Parathyroid adenoma (tissue), 2 donors: ENCODE results near the gene KCNK15.

Experiments
- H2AFZ ChIP-seq: fragments of 300-600 bp; sonication (generic); one replicate; pipeline ENCODE4 v1.7.0; 2017; ENCODE audit warnings: antibody characterized with exemption, mild to moderate bottlenecking
- H3K27ac ChIP-seq: fragments of 300-600 bp; sonication (generic); one replicate; pipeline ENCODE4 v1.7.0; 2017
- H3K27me3 ChIP-seq: fragments of 300-600 bp; sonication (generic); one replicate; pipeline ENCODE4 v1.7.0; 2017; ENCODE audit warnings: low read length; ENCODE audit not compliant: control insufficient read depth, insufficient read depth
- H3K36me3 ChIP-seq: fragments of 300-600 bp; sonication (generic); one replicate; pipeline ENCODE4 v1.7.0; 2017; ENCODE audit warnings: low read length; ENCODE audit not compliant: control insufficient read depth, insufficient read depth
- H3K4me1 ChIP-seq: fragments of 300-600 bp; sonication (generic); one replicate; pipeline ENCODE4 v1.7.0; 2017; ENCODE audit warnings: control low read depth
- H3K4me2 ChIP-seq: fragments of 300-600 bp; sonication (generic); one replicate; pipeline ENCODE4 v1.7.0; 2017; ENCODE audit warnings: low read length
- H3K4me3 ChIP-seq: fragments of 300-600 bp; sonication (generic); one replicate; pipeline ENCODE4 v1.7.0; 2017; ENCODE audit warnings: low read depth, low read length
- H3K79me2 ChIP-seq: fragments of 300-600 bp; sonication (generic); one replicate; pipeline ENCODE4 v1.7.0; 2017; ENCODE audit warnings: control low read depth
- H3K9ac ChIP-seq: fragments of 300-600 bp; sonication (generic); one replicate; pipeline ENCODE4 v1.7.0; 2017; ENCODE audit warnings: mild to moderate bottlenecking
- H3K9me3 ChIP-seq: fragments of 300-600 bp; sonication (generic); one replicate; pipeline ENCODE4 v1.7.0; 2017; ENCODE audit warnings: low read length; ENCODE audit not compliant: control insufficient read depth
- TF ChIP-seq, protein P1 (sequence below): fragments of 300-600 bp; sonication (generic); IDR thresholded peaks from one replicate; pipeline ENCODE4 v1.7.0; 2017; ENCODE audit warnings: antibody characterized with exemption, mild to moderate bottlenecking
- donor health status: primary hyperparathyroidism.

KCNK15 gene

DNA sequence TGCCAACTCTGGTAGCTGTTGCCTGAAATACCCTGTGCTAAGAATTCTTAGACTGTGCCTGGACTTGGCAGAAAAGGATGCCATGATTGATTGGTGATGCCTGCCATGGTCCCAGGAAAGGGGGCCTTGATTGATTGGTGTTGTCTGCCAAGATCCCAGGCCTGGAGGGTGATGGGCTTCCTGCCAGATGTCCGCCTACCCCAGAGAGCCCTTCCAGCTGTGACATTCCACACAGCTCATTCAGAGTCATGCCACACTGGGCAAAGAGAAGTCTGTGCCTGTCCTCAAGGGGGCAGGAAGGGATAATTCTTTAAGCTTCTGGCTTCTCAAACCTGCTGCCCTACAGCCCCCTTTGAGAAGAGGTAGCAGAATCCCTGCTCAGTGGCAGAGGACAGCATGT, 40.1 kb downstream of the KCNK15 start:
- no peaks in the 10 kb centered on the region for H3K4me1 ChIP-seq
- no peak overlapping the region for H3K27ac ChIP-seq
- H3K36me3 ChIP-seq = no peaks in the 10 kb centered on the region
- TF ChIP-seq, protein P1, sequence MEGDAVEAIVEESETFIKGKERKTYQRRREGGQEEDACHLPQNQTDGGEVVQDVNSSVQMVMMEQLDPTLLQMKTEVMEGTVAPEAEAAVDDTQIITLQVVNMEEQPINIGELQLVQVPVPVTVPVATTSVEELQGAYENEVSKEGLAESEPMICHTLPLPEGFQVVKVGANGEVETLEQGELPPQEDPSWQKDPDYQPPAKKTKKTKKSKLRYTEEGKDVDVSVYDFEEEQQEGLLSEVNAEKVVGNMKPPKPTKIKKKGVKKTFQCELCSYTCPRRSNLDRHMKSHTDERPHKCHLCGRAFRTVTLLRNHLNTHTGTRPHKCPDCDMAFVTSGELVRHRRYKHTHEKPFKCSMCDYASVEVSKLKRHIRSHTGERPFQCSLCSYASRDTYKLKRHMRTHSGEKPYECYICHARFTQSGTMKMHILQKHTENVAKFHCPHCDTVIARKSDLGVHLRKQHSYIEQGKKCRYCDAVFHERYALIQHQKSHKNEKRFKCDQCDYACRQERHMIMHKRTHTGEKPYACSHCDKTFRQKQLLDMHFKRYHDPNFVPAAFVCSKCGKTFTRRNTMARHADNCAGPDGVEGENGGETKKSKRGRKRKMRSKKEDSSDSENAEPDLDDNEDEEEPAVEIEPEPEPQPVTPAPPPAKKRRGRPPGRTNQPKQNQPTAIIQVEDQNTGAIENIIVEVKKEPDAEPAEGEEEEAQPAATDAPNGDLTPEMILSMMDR = no peak
- H3K4me2 ChIP-seq = no peak overlapping the region
- H3K79me2 ChIP-seq = no peaks in the 10 kb centered on the region
- H3K9ac ChIP-seq = no peak overlapping the region
- no peak overlapping the region for H2AFZ ChIP-seq
- no peaks in the 10 kb centered on the region for H3K9me3 ChIP-seq
- no peaks in the 10 kb centered on the region for H3K27me3 ChIP-seq
- no peak overlapping the region for H3K4me3 ChIP-seq

DNA sequence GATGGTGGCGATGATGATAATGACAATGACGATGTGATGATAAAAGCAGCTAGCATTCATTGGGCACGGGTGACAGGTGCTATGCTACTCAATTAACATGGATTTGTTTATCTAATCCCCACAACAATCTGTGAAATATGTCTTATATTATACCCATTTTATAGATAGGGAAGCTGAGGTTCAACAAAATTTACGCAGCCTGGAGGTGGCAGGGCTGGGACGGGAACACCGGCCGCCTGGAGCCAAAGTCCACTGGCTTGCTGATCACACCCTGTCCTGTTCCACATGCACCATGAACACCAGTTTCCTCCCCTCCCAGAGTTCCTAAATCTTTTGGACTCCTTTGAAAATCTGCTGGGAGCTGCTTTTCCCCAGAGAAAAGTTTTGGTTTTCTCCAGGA, 41.6 kb downstream of the KCNK15 start:
- no peak overlapping the region for H3K27ac ChIP-seq
- no peaks in the 10 kb centered on the region for H3K36me3 ChIP-seq
- H3K27me3 ChIP-seq = no peaks in the 10 kb centered on the region
- no peak overlapping the region for H3K4me3 ChIP-seq
- TF ChIP-seq, protein P1 = no peak
- no peaks in the 10 kb centered on the region for H3K4me1 ChIP-seq
- H3K9me3 ChIP-seq = no peaks in the 10 kb centered on the region
- no peak overlapping the region for H2AFZ ChIP-seq
- H3K9ac ChIP-seq = no peak overlapping the region
- no peak overlapping the region for H3K4me2 ChIP-seq
- no peaks in the 10 kb centered on the region for H3K79me2 ChIP-seq

DNA sequence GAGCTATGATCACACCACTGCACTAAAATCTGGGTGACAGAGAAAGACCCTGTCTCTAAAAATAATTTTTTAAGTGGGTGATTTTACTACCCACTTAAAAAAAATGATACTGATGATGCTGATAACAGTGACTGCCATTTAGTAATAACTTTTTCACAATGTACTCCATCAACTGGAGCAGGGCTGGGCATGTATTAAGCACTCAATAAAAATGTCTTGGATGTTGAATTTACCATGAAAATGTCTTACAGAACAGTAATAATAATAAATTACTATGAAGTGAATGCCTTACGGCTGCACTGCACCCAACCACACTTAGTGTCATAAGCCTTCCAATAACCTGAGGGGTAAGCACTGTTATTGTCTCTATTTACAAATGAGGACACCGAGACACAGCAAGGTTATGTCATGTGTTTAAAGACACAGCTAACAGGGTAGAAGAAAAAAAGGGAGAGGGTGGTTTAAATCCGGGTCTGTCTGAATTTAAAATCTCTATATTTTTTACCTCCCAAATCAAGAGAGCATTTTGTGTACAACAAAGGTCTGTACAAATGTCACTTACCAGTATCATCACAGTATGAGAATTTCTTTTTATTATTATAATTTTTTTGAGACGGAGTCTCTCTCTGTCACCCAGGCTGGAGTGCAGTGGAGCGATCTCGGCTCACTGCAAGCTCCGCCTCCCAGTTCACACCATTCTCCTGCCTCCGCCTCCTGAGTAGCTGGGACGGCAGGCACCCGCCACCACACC, 43.2 kb downstream of the KCNK15 start:
- Histone ChIP-seq H3K27me3 (no peaks in the 10 kb centered on the region), H3K4me1 (no peaks in the 10 kb centered on the region), H3K4me2 (no peak overlapping the region), H2AFZ (no peak overlapping the region), H3K9me3 (no peaks in the 10 kb centered on the region), H3K79me2 (no peaks in the 10 kb centered on the region), H3K27ac (no peak overlapping the region), H3K9ac (no peak overlapping the region), H3K36me3 (no peaks in the 10 kb centered on the region), H3K4me3 (no peak overlapping the region)
- TF ChIP-seq, protein P1 = no peak

DNA sequence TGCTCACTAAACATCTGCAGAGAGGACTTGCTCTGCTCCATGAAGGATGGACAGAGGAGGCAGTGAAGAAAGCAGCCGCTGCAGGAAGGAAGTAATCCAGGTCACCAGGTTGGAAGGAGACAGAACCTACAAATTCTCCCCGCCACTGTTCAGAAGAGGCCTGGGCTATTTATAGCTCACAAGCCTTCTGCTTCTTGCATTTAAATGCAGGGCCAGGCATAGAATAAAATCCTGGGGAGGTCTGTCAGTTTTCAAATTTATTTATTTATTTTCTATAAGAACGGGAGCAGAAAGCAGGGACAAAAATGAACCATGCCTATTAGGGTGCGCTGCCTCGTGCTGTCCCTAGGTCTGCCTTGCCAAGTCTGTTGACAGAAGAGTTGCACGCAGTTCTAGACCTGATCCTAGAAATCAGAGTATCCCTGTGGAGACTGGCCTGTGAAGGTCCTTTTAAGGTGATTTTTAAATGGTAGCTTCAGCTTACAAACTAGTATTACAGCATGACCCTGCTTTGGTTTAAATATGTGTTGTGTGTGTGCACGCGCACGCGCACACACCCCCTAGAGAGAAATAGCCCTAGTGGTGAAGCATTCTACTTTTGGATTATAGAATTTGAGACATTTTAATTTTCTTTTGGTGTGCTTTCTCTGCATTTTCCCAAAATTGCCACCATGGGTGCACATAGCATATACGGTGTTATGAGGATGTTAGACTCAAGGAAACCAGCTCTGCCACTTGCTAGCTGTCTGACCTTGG, 45.2 kb downstream of the KCNK15 start:
- H3K4me1 ChIP-seq = no peaks in the 10 kb centered on the region
- TF ChIP-seq, protein P1 = no peak
- no peak overlapping the region for H2AFZ ChIP-seq
- H3K79me2 ChIP-seq = no peaks in the 10 kb centered on the region
- no peak overlapping the region for H3K27ac ChIP-seq
- no peaks in the 10 kb centered on the region for H3K36me3 ChIP-seq
- no peaks in the 10 kb centered on the region for H3K27me3 ChIP-seq
- no peaks in the 10 kb centered on the region for H3K9me3 ChIP-seq
- H3K9ac ChIP-seq = no peak overlapping the region
- no peak overlapping the region for H3K4me3 ChIP-seq
- no peak overlapping the region for H3K4me2 ChIP-seq
